HuH-7 (cell line): ENCODE measurements around the gene OVAAL.

Source experiments
- DNase-seq: peaks from one replicate; pipeline ENCODE4 v3.0.0; 2011; ENCODE audit warnings: low spot score

OVAAL gene

DNA sequence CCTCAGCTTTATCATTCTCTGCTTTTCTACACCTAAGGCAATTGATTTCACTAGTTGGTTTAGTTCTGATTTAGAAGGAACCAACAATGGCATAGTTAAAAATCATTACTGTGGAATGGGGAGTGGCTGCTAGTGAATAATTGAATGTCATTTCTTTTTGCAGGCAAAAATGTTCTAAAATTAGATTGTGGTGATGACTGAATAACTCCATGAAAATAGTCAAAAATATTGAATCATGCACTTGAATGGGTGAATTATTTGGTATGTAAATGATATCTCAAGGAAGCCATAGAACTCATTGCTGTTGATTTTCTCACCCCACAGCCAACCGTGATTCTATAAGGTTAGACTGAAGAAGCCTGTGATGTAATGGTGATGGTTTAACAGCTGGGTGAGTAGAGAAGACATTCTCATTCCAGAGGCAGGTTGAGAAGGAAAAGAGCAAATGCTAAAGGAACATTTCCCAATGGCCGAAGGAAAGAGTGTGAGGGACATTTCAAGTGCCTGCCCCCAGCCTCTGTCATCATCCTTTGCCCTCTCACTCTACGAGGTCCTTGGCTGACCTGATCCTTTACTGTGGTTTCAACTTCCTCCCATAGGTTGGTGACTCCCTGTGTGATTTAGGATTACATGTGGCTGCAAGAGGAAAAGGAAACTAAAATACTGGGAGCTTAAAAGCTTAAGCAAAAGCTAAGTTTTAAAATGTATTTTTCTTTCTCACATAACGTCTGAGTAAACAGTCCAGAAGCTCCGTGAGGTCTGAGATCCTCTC, 12.5 kb downstream of the OVAAL start:
- no peak for DNase-seq

DNA sequence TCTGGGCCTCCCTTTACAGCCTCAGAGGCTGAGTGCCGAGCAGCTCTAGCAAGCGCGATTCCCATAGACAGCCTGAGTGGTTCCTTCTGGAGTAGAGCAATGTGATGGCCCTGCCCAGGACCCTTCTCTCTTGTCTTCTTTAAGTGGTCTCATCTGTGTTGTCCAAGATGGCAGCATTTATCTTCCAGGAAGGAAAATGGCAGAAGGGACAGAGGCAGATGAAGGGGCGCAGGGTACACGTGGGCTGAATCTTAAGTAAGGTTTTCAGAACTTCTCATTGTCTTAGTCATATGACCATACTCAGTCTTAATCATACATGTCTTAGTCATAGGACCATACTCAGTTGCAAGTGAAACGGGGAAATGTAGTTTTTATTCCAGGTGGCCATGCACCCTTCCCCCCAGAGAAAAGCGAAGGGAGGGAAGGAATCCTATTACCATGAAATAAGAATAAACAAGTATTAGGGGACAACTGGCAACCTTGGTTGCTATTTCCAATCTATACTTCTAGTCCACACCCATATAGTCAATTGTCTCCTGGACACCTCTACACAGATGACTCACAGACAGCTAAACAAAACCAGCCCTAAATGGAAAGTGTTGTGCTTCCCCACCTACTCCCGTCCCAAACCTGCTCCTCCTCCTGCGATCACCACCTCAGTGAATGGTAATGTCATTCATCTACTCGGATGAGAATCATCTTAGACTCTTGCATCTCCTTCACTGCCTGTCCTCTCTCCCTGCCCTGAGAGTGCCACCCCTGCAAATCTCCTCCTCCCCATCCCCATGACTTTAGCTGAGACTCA, 13.3 kb downstream of the OVAAL start:
- no peak for DNase-seq

DNA sequence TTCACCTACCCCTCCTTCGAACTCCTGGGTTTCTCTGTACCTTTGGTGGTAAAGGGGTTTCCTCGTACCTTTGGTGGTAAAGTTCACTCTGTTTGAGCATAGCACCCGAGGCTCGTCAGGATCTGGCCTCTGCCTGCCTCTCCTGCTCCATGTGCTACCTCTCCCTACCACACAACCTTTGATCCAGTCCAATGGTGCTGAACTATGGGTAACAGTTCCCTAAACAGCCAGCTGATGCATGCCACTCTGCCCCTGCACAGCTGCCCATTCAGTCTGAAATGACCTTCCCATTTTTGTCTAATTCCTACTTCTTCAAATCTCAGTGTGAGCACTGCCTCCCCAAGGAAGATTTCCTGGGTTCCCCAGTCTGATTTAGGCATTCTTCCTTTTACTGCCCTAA, 14.0 kb downstream of the OVAAL start:
- no peak for DNase-seq

DNA sequence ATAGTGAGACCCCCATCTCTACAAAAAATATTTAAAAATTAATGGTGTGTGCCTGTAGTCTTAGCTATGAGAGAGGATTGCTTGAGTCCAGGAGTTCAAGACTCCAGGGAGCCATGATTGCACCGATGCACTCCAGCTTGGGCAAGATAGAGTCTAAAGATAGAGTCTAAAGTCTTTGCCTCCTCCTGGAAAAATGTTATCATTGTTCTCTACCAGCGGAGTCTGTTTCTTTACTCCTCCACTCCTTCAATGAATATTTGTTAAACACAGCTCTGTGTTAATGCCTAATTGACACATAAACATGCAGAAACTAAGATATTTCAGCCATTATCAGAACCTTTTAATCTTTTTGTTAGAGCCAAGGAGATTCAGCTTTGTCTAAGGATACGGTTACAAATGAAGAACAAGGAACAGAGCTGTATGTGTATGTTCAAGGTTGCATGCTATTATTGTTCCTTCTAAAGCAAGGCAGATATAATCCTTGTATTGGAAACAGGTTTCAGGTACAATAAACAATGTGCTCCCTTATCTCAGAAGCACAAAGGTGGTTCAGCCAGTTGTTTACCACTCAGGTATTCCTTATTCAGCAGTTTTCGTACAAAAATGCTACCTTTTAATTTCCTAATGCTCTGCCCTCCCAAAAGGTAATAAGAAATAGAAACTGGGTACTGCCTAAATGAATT, 15.4 kb downstream of the OVAAL start:
- no peak for DNase-seq

DNA sequence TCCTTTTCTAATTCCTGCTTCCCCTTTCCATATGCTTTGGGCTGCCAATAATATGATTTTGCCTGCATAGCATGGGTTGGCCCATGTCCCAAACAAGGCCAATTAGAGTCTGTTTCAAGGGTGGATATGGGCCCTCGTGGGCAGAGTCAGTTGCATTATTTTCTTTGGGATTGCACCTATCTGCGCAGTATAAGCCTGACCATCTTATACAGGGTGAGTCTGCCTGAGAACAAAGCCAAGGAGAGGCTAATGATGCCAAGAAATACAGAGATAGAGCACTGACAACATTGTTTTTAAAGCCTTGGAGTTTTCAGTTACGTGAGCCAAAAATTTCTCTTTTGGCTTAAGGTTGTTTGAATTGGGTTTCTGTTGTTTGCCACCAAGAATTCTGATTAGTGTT, 18.6 kb downstream of the OVAAL start:
- no peak for DNase-seq

DNA sequence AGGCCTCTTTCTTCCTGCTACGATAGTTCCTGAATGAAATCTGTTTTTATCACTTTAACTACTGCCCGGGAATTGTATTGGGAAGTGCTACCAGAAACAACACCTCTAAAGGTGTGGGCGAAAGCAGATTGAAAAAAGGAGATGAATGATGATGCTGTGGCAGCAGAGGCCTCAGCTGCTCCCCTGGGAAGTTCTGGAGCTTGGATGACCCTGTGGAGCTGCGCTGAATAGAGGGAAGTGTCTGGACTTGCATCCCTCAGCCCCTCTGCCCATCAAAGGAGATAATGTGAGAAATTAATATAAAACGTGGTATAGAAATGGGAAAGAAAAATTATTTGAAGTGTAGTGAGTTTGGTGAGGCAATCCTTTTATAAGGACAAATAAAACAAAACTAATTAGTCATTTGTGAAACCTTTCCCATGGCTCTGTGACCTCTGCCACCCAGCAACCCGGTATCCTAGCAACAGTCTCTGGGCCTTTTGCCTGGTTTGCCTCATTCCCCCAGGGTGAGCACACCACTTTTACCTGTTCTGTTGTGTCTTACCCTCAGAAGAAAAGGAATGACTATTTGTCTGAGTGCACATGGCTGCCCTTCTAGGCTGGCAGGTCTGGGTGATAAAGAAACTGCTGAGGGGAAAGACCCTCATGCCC, 21.3 kb downstream of the OVAAL start:
- DNase-seq = no peak

DNA sequence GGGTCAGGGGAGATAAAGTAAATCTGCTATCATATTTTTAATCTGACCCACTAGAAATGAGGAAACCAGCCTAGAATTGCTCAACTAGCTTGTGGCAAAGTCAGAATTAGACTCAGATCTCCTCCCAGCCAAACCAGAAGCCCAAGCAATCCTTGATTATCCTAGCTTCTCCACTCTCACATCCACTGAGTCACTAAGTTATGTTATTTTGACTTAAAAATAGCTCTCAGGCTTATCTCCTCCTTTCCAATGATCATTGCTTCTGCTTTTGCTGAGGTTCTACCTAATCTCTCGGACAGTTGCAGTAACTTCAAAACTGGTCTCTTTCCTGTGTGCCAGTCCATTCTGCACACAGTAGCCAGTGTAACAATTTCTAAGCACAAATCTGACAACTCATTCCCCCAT, 22.9 kb downstream of the OVAAL start:
- no peak for DNase-seq

DNA sequence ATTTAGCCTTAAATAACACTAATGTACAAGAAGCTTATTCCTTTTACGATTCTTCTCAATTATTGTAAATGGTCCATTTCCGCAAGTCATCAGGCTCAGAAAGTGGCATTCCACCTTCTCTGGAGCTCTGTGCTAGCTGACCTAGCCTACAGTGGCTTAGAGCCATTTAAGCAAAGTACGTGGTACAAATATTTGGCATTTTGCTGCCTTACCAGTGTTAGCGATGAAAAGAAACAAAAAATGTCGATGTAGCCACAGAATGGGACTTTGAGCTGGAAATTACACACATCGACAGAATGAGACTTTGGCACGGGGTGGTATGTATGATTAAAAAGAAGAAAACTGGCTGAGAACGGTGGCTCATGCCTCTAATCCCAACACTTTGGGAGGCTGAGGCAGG, 26.1 kb downstream of the OVAAL start:
- no peak for DNase-seq

DNA sequence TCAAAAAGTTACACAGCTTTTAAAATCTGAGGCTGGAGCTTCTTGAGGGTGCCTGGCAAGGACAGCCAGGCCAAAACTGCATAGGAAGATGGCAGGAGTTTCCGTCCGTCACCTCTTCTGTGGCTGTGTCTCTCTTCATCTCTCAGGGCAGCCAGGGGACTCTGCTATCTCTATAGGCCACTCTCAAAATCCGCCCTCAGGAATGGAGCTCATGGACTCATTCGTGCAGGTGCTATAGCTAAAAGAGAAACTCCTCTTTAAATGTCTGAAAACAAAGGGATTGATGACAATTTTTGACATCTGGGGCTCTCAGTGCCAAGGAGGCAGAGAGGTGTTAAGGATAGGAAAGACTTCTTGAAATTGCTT, 27.2 kb downstream of the OVAAL start:
- DNase-seq = no peak

DNA sequence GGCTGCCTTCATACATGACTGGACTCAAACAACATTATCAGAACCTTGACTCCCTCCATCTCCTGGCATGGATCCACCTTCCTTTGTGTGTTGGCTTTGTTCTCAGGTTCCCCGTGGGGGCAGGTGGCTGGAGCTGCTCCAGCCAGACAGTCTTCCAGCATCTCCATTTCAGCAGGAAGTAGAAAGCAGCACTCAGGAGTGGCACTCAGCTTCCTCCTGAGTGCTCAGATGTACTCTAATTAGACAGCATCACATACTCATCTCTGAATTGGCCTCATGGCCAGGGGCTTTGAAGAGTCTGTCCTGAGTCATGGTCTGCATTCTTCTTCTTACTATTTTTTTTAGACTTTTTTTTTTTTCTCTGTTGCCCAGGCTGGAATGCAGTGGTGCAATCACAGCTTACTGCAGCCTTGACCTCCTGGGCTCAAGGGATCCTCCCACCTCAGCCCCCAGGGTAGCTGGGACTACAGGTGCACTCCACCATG, 27.9 kb downstream of the OVAAL start:
- DNase-seq = no peak

DNA sequence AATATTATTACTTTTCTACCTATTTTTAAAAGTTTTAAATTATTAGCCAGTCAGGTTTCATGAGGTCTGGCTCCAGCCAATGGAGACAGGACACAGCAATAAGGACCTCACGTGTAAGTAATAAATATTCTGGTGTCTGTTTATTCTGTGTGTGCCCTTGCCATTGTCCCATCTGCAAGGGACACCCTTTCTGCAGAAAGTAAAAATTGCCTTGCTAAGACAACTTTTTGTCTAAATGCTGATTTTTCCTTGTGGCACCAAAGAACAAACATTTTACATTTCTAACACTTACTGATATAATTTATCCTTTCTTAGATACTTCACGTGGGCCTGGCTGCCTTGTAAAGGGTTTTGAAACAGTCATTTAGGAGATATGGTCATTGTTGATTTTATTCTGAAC, 29.4 kb downstream of the OVAAL start:
- DNase-seq = no peak

DNA sequence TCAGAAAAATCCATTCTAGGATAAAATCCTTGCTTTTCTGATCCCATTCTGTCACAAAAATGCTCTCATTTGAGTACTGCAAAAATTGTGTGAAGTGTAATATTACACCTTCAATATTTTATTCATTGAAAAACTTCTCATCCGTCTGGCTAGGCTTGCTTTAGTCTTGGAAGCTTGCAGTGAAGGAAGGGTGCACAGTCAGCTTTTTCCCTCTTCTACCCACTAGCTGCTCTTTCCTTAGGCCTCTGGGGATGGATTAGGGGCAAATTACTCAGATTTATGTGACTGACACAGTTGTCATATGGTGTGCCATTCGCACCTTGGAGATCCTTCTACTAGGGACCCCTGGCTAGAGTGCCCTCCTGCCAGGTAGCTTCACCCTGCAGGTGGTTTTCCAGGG, 32.1 kb downstream of the OVAAL start:
- no peak for DNase-seq

DNA sequence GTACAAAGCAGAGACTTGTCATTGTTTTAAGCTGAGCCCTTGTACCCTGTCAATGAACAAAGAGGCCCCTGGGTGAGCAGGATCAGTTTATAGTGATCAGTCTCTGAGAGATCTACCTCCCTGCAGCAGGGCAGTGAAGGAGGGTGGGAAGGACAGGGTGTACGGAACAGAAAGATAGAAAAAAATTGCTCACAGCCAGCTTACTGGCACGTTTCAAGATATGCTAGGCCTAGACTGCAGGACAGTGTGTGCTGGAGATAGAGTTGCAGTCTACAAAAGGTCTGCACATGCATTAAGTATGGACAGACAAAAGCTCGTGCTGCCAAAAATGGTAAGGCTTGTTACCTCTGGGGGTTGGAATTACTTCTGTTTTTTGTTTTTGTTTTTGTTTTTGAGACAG, 34.6 kb downstream of the OVAAL start:
- no peak for DNase-seq

DNA sequence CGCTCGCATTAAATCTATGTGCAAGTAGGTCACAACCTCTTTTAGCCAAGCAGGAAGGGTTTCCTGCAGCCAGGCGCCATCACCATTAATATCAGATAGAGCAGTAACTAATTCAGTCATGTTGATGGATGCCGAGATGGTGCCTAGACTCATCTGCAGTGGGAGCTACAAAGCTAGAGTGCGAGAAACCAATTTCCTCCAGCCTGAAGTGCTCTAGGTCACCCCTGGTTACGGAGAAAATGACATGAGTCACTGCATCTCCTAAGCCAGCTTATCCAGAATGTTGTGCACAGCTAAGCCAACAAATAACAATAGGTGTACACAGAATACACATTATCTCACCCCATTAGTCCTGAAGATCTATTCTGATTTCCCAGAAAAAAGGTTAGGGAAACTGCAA, 36.0 kb downstream of the OVAAL start:
- DNase-seq = no peak

DNA sequence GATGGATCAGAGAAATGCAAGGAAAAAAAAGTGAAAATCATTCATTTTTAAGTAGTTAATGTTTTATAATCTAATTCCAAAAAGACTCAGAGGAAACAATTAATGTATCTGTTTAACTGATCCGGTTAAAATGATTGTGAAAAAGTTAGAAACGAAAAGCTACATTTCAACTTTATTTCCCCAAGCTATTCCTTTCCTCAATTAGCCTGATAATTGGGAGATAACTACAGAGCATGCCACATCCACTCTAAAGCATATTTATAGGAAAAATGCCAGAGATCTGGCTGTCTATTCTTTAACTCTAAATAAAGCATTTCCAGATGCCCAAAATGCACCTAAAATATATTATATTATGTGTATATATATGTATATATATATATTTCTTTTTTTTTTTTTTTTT, 37.2 kb downstream of the OVAAL start:
- no peak for DNase-seq

DNA sequence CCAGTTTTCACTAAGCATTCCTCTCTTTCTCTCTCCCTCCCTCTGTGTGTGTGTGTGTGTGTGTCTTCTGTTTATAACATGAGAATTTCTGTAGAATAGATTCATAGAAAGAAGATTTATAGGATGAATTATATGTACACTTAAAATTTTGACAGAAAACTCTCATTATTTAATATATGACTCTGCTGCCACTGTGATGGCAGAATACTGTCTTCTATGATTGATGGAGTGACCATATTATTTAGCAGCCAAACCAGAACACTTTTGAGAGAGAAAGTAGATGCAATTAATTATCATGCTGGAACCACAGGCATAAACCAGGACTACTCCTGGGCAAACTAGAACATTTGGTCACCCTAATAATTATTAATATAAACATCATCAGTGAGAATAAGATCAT, 38.8 kb downstream of the OVAAL start:
- no peak for DNase-seq

DNA sequence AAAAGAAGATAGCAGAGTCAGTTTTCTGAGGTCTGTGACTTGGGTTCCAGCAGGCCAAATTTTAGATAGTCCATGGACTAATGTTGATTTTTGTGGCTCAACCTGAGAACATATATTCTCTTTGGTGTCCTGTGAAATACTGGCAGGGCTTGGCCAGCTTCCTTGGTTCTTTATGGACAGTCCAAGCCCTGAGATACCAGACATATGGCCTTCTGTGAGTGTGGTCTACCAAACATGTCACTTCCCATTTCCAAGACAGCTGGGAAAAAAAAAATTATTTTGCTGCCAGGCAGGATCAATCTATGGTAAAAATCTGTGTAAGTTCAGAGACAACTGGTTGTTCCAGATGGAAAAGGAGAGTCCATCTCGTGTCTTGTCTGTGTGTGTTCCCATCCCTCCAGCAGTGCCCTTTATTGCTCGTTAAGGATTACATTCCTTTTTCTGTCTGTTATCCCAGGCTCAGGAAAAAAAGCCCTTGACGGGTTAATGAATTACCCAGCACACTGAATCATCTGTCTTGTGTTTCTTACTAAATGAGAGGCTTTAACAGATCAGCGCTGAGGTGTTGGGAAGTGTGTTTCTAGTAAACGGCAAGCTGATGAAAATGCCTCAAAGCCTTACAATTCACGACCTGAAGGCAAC, 39.7 kb downstream of the OVAAL start:
- DNase-seq = peak; percentile 58

DNA sequence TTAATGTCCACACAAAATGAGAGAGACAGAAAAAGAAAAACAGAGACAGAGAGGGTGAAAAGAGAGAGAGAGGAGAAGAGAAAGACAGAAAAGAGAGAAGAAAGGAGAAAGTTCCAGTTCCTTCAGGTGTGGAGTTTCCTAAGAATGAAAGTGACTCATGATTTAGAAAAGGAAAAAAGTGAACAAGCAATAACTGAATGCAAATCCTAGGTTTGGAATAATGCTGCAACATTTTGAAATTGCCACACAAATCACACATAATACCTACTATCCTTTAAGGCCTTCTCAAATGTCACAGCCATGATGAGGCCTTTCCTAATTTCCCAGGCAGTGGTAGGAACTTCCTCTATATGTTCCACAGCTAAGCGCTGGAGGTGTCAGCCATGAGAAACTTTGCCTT, 41.6 kb downstream of the OVAAL start:
- no peak for DNase-seq

DNA sequence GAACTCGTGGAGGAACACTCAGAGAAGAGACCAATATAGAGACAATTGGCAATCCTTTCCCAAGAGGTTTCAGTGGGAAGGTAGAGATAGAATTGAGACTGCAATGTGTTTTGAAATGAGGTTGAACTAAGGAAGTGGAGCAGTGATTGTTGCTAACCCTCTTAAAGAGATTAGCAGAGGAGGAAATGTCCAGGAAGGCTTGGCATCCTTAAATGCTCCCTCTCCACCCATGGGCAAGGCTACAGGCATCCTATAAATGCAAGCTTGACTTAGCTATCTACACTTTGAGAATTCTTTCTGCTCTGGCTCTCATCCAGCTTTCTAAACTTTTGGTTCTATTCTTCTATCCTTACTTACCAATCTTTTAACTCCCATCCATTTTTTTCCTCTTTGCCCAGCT, 42.7 kb downstream of the OVAAL start:
- DNase-seq = no peak

DNA sequence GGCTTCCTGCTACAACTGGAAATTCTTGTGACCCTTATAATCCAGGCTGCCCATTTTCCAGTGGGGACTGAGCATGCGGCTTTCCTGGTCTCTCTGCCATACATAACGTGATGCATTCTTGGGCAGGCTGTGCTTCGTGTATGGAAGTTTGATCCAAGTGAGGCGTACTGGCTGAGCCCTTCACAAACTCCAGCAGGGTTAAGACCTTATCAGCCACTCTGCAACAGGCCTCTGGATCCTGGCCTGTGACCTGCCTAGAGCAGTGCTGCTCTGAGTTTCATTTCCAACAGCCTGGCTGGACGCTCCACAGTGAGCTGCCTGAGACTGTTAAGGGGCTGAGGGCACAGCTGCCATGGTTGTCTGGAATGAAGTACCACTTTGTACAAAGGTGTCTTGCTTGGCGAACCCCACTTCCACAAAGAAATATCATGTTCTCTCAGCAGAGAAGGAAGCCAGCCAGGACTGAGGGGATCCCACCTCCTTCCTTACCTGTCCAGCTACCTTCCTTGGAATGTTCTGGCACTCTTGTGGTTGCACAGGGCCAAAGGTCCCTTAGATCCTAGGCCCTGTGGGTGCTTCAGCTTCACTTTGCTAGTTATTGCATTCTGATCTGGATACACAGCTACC, 44.6 kb downstream of the OVAAL start:
- no peak for DNase-seq

DNA sequence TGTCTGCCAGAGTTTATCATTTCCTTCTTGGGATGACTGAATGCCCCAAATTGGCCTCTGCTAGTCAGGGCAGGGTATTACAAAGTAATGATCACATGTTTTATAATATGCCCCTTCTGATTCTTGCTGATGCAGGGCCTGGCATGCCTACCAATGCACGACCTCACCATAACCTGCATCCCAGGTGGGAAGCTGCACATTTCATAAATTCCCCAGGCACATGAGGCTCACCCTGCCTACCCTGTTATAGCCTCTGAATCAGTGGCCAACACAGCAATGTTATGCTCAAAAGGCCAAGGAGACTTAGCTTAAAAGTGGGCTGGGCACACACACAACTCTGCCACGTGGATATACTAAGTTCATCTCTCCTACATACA, 45.1 kb downstream of the OVAAL start:
- DNase-seq = no peak

DNA sequence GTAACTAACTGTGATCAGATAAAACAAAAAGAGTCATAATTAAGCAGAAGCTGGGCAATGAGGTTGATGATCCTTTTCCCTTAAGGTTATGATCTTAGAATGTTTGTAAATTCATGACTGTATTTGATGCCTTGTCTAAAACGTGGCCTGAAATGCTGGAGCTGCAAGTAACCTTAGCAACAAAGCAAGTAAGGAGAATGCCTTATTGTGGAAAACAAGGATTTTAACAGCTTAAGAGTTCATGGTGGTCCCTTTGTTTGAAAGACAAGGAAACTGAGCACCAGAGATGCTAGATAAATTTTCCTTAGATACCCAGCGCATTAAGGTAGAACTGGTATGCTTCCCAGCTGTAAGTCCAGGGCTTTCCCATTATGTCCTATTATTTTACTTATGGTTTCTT, 47.4 kb downstream of the OVAAL start:
- no peak for DNase-seq
